Body of pancreas (tissue), 4 donors: ENCODE data around the gene BRD3. TPM values are rescaled to one million over a fixed set of nuclear protein-coding genes. Genes with fewer than 3 reads are reported as not detected.

Source experiments
- ATAC-seq: fragments of 150-250 bp; one replicate; pipeline ENCODE4 v1.9.1; 2016
- DNase-seq, 4 donors: peaks; one replicate each; pipeline ENCODE4 v3.0.0-alpha.2; 2019
- H3K27ac ChIP-seq, 4 donors: fragments of 200-600 bp; sonication (generic); 1 replicate in 3 of 4; 2 replicates in 1 of 4; pipeline versions ENCODE4 v1.5.1 to v1.6.1; 2016 to 2019; ENCODE audit warnings: mild to moderate bottlenecking in 1 of 4, mixed read lengths in 1 of 4, moderate library complexity in 1 of 4
- H3K27me3 ChIP-seq, 2 donors: fragments of 200-600 bp; sonication (generic); one replicate each; pipeline ENCODE4 v1.6.0; 2016; ENCODE audit warnings: mild to moderate bottlenecking in 1 of 2
- H3K36me3 ChIP-seq, 2 donors: fragments of 200-600 bp; sonication (generic); replicated peaks in 1 of 2; 2 replicates each; pipeline ENCODE4 v1.5.1; 2016; ENCODE audit warnings: low read depth in 2 of 2; ENCODE audit not compliant: insufficient read depth in 1 of 2
- H3K4me1 ChIP-seq: fragments of 200-600 bp; sonication (generic); one replicate; pipeline ENCODE4 v1.6.0; 2016
- H3K4me3 ChIP-seq, 2 donors: fragments of 200-600 bp; sonication (generic); 1 replicate in 1 of 2; 2 replicates in 1 of 2; pipeline ENCODE4 v1.5.1; 2016 to 2019
- H3K9me3 ChIP-seq, 3 donors: fragments of 200-600 bp; sonication (generic); 1 replicate in 2 of 3; 2 replicates in 1 of 3; pipeline ENCODE4 v1.5.1; 2016
- POLR2A ChIP-seq, 3 donors: fragments of 450-650 bp; IDR thresholded peaks; one replicate each; pipeline ENCODE4 v1.6.1; 2016; ENCODE audit warnings: antibody characterized with exemption in 3 of 3, mild to moderate bottlenecking in 2 of 3
- WGBS, 2 donors: methylation state at CpG; one replicate each; pipeline ENCODE4 v1.1.5; 2017; 5-methylcytosine and 5-hydroxymethylcytosine counted together
- intact Hi-C: fragments of 100-400 bp; cut with DNase I; formaldehyde crosslinking; loops from one replicate; pipeline ENCODE4 v1.15.1; 2023
- total RNA-seq, 2 donors: library from RNA; depleted of rRNA; stranded (reverse); fragments of >200 nt; gene quantifications; one replicate each; pipeline ENCODE4 v1.1.0, GENCODE V29; 2016
- TF ChIP-seq, protein P1 (sequence below), 7 experiments: fragments of 450-650 bp in 4 of 7; fragments of 200-600 bp in 3 of 7; sonication (generic) in 3 of 7; IDR thresholded peaks; one replicate each; pipeline ENCODE4 v1.5.1; 2016 to 2019; ENCODE audit warnings: antibody characterized with exemption in 7 of 7

Gene BRD3
- total RNA-seq, 2 donors from 2014 or later: 12.2 to 27.4 TPM

GRCh38 chr9:134040781-134041648 lies 26.8 kb downstream of the BRD3 start:
- TF ChIP-seq, protein P1, sequence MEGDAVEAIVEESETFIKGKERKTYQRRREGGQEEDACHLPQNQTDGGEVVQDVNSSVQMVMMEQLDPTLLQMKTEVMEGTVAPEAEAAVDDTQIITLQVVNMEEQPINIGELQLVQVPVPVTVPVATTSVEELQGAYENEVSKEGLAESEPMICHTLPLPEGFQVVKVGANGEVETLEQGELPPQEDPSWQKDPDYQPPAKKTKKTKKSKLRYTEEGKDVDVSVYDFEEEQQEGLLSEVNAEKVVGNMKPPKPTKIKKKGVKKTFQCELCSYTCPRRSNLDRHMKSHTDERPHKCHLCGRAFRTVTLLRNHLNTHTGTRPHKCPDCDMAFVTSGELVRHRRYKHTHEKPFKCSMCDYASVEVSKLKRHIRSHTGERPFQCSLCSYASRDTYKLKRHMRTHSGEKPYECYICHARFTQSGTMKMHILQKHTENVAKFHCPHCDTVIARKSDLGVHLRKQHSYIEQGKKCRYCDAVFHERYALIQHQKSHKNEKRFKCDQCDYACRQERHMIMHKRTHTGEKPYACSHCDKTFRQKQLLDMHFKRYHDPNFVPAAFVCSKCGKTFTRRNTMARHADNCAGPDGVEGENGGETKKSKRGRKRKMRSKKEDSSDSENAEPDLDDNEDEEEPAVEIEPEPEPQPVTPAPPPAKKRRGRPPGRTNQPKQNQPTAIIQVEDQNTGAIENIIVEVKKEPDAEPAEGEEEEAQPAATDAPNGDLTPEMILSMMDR (IDR thresholded peaks at IDR 0.05): no peak
- no peak for TF ChIP-seq POLR2A (IDR thresholded peaks at IDR 0.05)
- no peaks in the 10 kb centered on the region for H3K4me1 ChIP-seq
- H3K27me3 ChIP-seq: no peaks in the 10 kb centered on the region
- H3K9me3 ChIP-seq: no peaks in the 10 kb centered on the region
- intact Hi-C loops: no loop called here
- 74% methylated on average over 9 to 18 of the region's 21 CpGs for WGBS, 2 donors
- H3K36me3 ChIP-seq: peaks cover 0 to 15% of the 10 kb centered on the region in 2 donors
- H3K4me3 ChIP-seq: no peak overlapping the region
- DNase-seq (no peak), ATAC-seq (peak; percentile 29)
- H3K27ac ChIP-seq: no peak overlapping the region

DNA sequence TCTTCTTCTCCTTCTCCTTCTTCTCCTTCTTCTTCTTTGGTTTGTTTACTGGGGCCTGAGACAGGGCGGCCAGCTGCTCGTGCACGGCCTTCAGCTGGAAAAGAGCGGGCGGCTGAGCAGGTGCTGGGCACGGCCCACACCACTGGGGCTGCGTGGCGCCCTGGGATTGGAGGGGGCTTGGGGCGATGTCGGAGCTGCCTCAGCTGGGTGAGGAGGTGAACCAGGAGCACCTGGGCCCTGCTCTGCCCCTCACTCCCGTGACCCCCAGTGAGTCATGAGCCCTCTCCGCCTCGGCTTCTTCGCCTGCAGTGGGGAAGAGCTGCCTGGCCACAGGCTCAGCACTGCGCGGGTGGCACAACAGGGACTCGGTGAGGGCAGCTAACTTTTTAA lies 27.7 kb downstream of the BRD3 start:
- Histone ChIP-seq H3K4me3 (no peak overlapping the region), H3K36me3 (peaks cover 0 to 24% of the 10 kb centered on the region in 2 donors), H3K9me3 (no peaks in the 10 kb centered on the region), H3K4me1 (no peaks in the 10 kb centered on the region), H3K27ac (no peak overlapping the region), H3K27me3 (no peaks in the 10 kb centered on the region)
- TF ChIP-seq, protein P1 (IDR thresholded peaks at IDR 0.05): no peak
- no peak for TF ChIP-seq POLR2A (IDR thresholded peaks at IDR 0.05)
- 93 to 99% methylated on average over 14 to 15 of the region's 17 CpGs for WGBS, 2 donors
- no peak for DNase-seq
- no peak for ATAC-seq
- intact Hi-C loops: no loop called here

DNA sequence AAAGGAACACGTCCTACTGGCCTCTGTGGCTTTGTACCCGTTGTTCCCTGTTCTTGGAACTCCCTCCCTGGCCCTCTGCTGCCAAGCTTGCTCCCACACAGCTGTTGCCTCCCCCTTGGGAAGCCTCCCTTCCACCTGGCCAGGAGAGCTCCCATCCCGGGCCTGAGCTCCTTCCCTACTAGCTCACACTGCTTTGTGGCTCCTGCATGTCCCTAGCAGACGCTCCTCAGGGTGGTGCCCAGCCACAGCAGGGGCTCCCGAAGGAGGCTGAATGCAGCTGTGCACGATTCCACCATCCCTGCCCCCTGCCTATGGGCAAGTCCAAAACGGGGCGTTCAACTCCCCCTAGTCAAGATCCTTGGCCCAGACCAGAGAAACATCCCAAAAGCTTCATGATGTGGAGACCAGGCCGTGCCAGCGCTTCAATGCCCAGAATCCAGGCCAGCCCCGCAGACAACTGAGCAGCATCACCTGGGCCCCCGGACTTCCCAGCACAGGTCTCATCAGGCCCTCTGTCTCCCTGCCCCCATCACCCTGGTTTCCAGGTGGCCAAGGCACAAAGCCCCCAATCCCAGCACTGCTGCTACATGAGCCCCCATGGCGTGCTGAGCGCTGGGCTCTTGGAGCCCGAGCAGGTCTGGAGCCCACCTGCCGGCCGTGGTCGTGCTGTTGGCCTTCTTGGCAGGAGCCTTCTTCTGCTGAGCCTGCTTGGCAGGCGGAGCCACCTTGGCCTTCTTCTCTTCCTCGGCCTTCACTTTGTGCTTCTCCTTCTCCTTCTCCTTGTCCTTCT lies 28.2 kb downstream of the BRD3 start:
- TF ChIP-seq, protein P1 (IDR thresholded peaks at IDR 0.05): no peak
- no peak for TF ChIP-seq POLR2A (IDR thresholded peaks at IDR 0.05)
- intact Hi-C loops: no loop called here
- Histone ChIP-seq H3K36me3 (peaks cover 0 to 29% of the 10 kb centered on the region in 2 donors), H3K27me3 (no peaks in the 10 kb centered on the region), H3K27ac (no peak overlapping the region), H3K4me3 (no peak overlapping the region), H3K9me3 (no peaks in the 10 kb centered on the region), H3K4me1 (no peaks in the 10 kb centered on the region)
- WGBS, 2 donors: 96 to 97% methylated on average over 12 to 20 of the region's 20 CpGs
- no peak for DNase-seq
- no peak for ATAC-seq

DNA sequence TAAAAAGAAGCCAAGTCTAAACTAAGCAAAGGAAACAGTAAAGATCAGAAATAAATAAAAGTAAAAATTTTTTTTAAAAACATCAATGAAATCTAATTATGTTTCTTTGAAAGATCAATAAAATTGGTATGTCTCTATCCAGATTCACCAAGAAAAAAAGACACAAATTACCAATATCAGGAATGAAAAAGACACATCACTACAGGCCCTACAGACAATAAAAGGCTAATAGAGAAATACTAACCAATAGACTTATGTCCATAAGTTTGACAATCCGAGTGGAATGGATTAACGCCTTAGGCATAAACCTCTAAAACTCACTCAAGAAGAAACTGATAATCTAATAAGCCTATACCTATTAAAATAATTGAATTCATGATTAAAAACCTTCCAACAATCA lies 30.2 kb downstream of the BRD3 start:
- no peak overlapping the region for H3K4me3 ChIP-seq
- no peaks in the 10 kb centered on the region for H3K4me1 ChIP-seq
- intact Hi-C loops: no loop called here
- 91 to 100% methylated on average over 2 of the region's 2 CpGs for WGBS, 2 donors
- H3K9me3 ChIP-seq: no peaks in the 10 kb centered on the region
- H3K27ac ChIP-seq: no peak overlapping the region
- TF ChIP-seq, protein P1 (IDR thresholded peaks at IDR 0.05): no peak
- TF ChIP-seq POLR2A (IDR thresholded peaks at IDR 0.05): no peak
- no peaks in the 10 kb centered on the region for H3K27me3 ChIP-seq
- no peak for DNase-seq
- no peak for ATAC-seq
- peaks cover 0 to 31% of the 10 kb centered on the region in 2 donors for H3K36me3 ChIP-seq
